Endodermal cell (in vitro differentiated cells): ENCODE results near the gene CARD6. TPM values are rescaled to one million over a fixed set of nuclear protein-coding genes. Genes with fewer than 3 reads are reported as not detected.

ENCODE experiments used
- DNase-seq: peaks from one replicate; pipeline ENCODE4 v3.0.0-alpha.2; 2017
- H3K27ac ChIP-seq: 2 replicates; pipeline ENCODE4 v1.5.1; 2013; ENCODE audit warnings: mild to moderate bottlenecking, low read depth, low read length, moderate library complexity
- H3K27me3 ChIP-seq: 2 replicates; pipeline ENCODE4 v1.6.1; 2013; ENCODE audit warnings: mild to moderate bottlenecking, low read length, moderate library complexity; ENCODE audit not compliant: insufficient read depth, control insufficient read depth, poor library complexity, severe bottlenecking
- H3K36me3 ChIP-seq: 2 replicates; pipeline ENCODE4 v1.7.0; 2013; ENCODE audit warnings: mild to moderate bottlenecking, low read length, moderate library complexity; ENCODE audit not compliant: control insufficient read depth, insufficient read depth
- H3K4me1 ChIP-seq: one replicate; pipeline ENCODE4 v1.7.0; 2013; ENCODE audit warnings: low read length; ENCODE audit not compliant: control insufficient read depth, insufficient read depth
- H3K4me3 ChIP-seq: 2 replicates; pipeline ENCODE4 v1.5.1; 2013; ENCODE audit warnings: mild to moderate bottlenecking, low read length, moderate library complexity
- H3K9ac ChIP-seq: 2 replicates; pipeline ENCODE4 v1.6.1; 2013; ENCODE audit warnings: mild to moderate bottlenecking, low read length, moderate library complexity; ENCODE audit not compliant: poor library complexity, severe bottlenecking; ENCODE audit errors: extremely low read depth
- H3K9me3 ChIP-seq: 2 replicates; pipeline ENCODE4 v1.6.1; 2013; ENCODE audit warnings: mild to moderate bottlenecking, low read length, moderate library complexity; ENCODE audit not compliant: control insufficient read depth
- H3K27ac Mint-ChIP-seq: 2 replicates; pipeline ENCODE4 v1.8.0; 2020; ENCODE audit warnings: mixed read lengths
- H3K27me3 Mint-ChIP-seq: 2 replicates; pipeline ENCODE4 v1.8.0; 2021; ENCODE audit warnings: mild to moderate bottlenecking, mixed read lengths; ENCODE audit not compliant: insufficient read depth
- H3K36me3 Mint-ChIP-seq: 2 replicates; pipeline ENCODE4 v1.8.0; 2020; ENCODE audit warnings: low read depth, mixed read lengths
- H3K4me1 Mint-ChIP-seq: 2 replicates; pipeline ENCODE4 v1.8.0; 2020; ENCODE audit warnings: mixed read lengths
- H3K4me3 Mint-ChIP-seq: 2 replicates; pipeline ENCODE4 v1.8.0; 2020; ENCODE audit warnings: mild to moderate bottlenecking, moderate library complexity, mixed read lengths
- H3K9me3 Mint-ChIP-seq: 2 replicates; pipeline ENCODE4 v1.8.0; 2020; ENCODE audit warnings: mild to moderate bottlenecking, mixed read lengths
- CTCF ChIP-seq: fragments of 200-600 bp; sonication (generic); conservative IDR thresholded peaks from 2 replicates; pipeline ENCODE4 v1.5.0; 2021; ENCODE audit warnings: antibody characterized with exemption, mild to moderate bottlenecking
- WGBS, 2 experiments: methylation state at CpG; one replicate each; pipeline versions ENCODE4 v1.1.5 to v1.1.7; 2013; ENCODE audit warnings: missing lambda C conversion rate in 2 of 2, mixed read lengths in 1 of 2; ENCODE audit not compliant: insufficient coverage in 1 of 2, insufficient read length in 1 of 2; 5-methylcytosine and 5-hydroxymethylcytosine counted together
- total RNA-seq, 2 donors: library from RNA; stranded (reverse); fragmentation: NEBNext Ultra II Directional in 1 of 2; extraction: Animal tissue kit (Norgen Biotek cat#: 25700) in 1 of 2; gene quantifications; 2 replicates in 1 of 2; 3 replicates in 1 of 2; pipeline ENCODE4 v1.2.1, GENCODE V29; 2021

CARD6 gene
- total RNA-seq, 2 donors from 2014 or later: 0.13 TPM

- no peak overlapping the region for H3K4me3 ChIP-seq
- Mint-ChIP-seq H3K27ac (peak overlapping the region; percentile 79), H3K36me3 (peaks cover 56% of the 10 kb centered on the region), H3K9me3 (no peaks in the 10 kb centered on the region), H3K4me3 (no peak overlapping the region), H3K4me1 (peaks cover 33% of the 10 kb centered on the region), H3K27me3 (no peaks in the 10 kb centered on the region)
- DNase-seq: no peak
- H3K36me3 ChIP-seq: peaks cover 60% of the 10 kb centered on the region
- H3K9ac ChIP-seq: no peak overlapping the region
- H3K9me3 ChIP-seq: no peaks in the 10 kb centered on the region
- no peaks in the 10 kb centered on the region for H3K27me3 ChIP-seq
- TF ChIP-seq CTCF: no peak
- peaks cover 10% of the 10 kb centered on the region for H3K4me1 ChIP-seq
- 92% methylated on average over 4 to 5 of the region's 5 CpGs for WGBS, 2 experiments
- H3K27ac ChIP-seq: no peak overlapping the region
Measured at GRCh38 chr5:40826489-40827187, 14.5 kb upstream of the CARD6 start.

- no peak for TF ChIP-seq CTCF
- H3K4me3 ChIP-seq: peak overlapping the region; percentile 44
- H3K36me3 ChIP-seq: peaks cover 68% of the 10 kb centered on the region
- H3K4me1 ChIP-seq: peaks cover 12% of the 10 kb centered on the region
- no peaks in the 10 kb centered on the region for H3K9me3 ChIP-seq
- 93 to 100% methylated on average over 9 to 14 of the region's 14 CpGs for WGBS, 2 experiments
- peaks cover 64% of the 10 kb centered on the region for H3K36me3 Mint-ChIP-seq
- no peak for DNase-seq
- no peak overlapping the region for H3K27ac ChIP-seq
- no peak overlapping the region for H3K9ac ChIP-seq
- H3K27me3 Mint-ChIP-seq: no peaks in the 10 kb centered on the region
- H3K27ac Mint-ChIP-seq: peak overlapping the region; percentile 79
- H3K4me3 Mint-ChIP-seq: peak overlapping the region; percentile 15
- H3K27me3 ChIP-seq: no peaks in the 10 kb centered on the region
- H3K4me1 Mint-ChIP-seq: peaks cover 41% of the 10 kb centered on the region
- no peaks in the 10 kb centered on the region for H3K9me3 Mint-ChIP-seq
Measured at GRCh38 chr5:40827188-40827977, 13.8 kb upstream of the CARD6 start.

GRCh38 chr5:40828021-40828631 lies 13.0 kb upstream of the CARD6 start:
- Histone ChIP-seq H3K4me3 (peak overlapping the region; percentile 1), H3K4me1 (peaks cover 13% of the 10 kb centered on the region), H3K9ac (no peak overlapping the region), H3K9me3 (no peaks in the 10 kb centered on the region), H3K36me3 (peaks cover 75% of the 10 kb centered on the region), H3K27ac (no peak overlapping the region), H3K27me3 (no peaks in the 10 kb centered on the region)
- peaks cover 47% of the 10 kb centered on the region for H3K4me1 Mint-ChIP-seq
- peak overlapping the region; percentile 79 for H3K27ac Mint-ChIP-seq
- H3K27me3 Mint-ChIP-seq: no peaks in the 10 kb centered on the region
- 97 to 100% methylated on average over 2 to 3 of the region's 3 CpGs for WGBS, 2 experiments
- no peaks in the 10 kb centered on the region for H3K9me3 Mint-ChIP-seq
- DNase-seq: no peak
- peak overlapping the region; percentile 15 for H3K4me3 Mint-ChIP-seq
- peaks cover 71% of the 10 kb centered on the region for H3K36me3 Mint-ChIP-seq
- TF ChIP-seq CTCF: no peak
